ENCODE data around the gene ATP2B2. TPM values are rescaled to one million over a fixed set of nuclear protein-coding genes. Genes with fewer than 3 reads are reported as not detected.

Gene ATP2B2
- total RNA-seq, 2 experiments from 2014 or later, result 0.06 TPM; not detected in 1

- intact Hi-C loops (cut with micrococcal nuclease; ENCODE audit: unreplicated experiment), result no loop called here
- H3K79me2 ChIP-seq (ENCODE audit: insufficient read depth, low read depth, low read length), result no peaks in the 10 kb centered on the region
- H3K4me3 ChIP-seq (ENCODE audit: low read depth, low read length, poor library complexity, severe bottlenecking), result no peak overlapping the region
- TF ChIP-seq EZH2phosphoT487 (IDR thresholded peaks at IDR 0.05; ENCODE audit: borderline replicate concordance, low read depth, low read length), result no peak
- TF ChIP-seq CTCF (conservative IDR thresholded peaks at IDR 0.05; ENCODE audit: low read length), result no peak
- no peak for DNase-seq (ENCODE audit: low spot score)
- H3K36me3 ChIP-seq (ENCODE audit: insufficient read depth, low read length), result peaks cover 98% of the 10 kb centered on the region
- ChIA-PET POLR2A (no interaction called here), CTCF (ENCODE audit: unreplicated experiment) (no interaction called here)
- BruUV-seq (replicated peaks), result no TSS peak
- H3K4me1 ChIP-seq (ENCODE audit: insufficient read depth, low read length, poor library complexity, severe bottlenecking), result no peaks in the 10 kb centered on the region
- no peak overlapping the region for H3K27ac ChIP-seq (ENCODE audit: low read depth, low read length, poor library complexity, severe bottlenecking)
- H2AFZ ChIP-seq (ENCODE audit: low read length), result no peak overlapping the region
- H3K9me3 ChIP-seq (ENCODE audit: low read length), result no peaks in the 10 kb centered on the region
- H3K4me2 ChIP-seq (ENCODE audit: low read length), result no peak overlapping the region
- no peaks in the 10 kb centered on the region for H4K20me1 ChIP-seq (ENCODE audit: insufficient read depth, low read length)
- no peaks in the 10 kb centered on the region for H3K9me2 ChIP-seq (ENCODE audit: insufficient read depth, low read length)
These were observed 194.8 kb downstream of the ATP2B2 start for GRCh38 chr3:10310578-10310977.

- Histone ChIP-seq H3K4me3 (ENCODE audit: low read depth, low read length, poor library complexity, severe bottlenecking) (no peak overlapping the region), H3K9me3 (ENCODE audit: low read length) (no peaks in the 10 kb centered on the region), H4K20me1 (ENCODE audit: insufficient read depth, low read length) (no peaks in the 10 kb centered on the region), H3K4me2 (ENCODE audit: low read length) (no peak overlapping the region), H3K27ac (ENCODE audit: low read depth, low read length, poor library complexity, severe bottlenecking) (no peak overlapping the region), H3K9me2 (ENCODE audit: insufficient read depth, low read length) (no peaks in the 10 kb centered on the region), H2AFZ (ENCODE audit: low read length) (no peak overlapping the region), H3K4me1 (ENCODE audit: insufficient read depth, low read length, poor library complexity, severe bottlenecking) (no peaks in the 10 kb centered on the region), H3K36me3 (ENCODE audit: insufficient read depth, low read length) (peaks cover 100% of the 10 kb centered on the region), H3K79me2 (ENCODE audit: insufficient read depth, low read depth, low read length) (no peaks in the 10 kb centered on the region)
- TF ChIP-seq CTCF (conservative IDR thresholded peaks at IDR 0.05; ENCODE audit: low read length), result no peak
- TF ChIP-seq EZH2phosphoT487 (IDR thresholded peaks at IDR 0.05; ENCODE audit: borderline replicate concordance, low read depth, low read length), result no peak
- no peak for DNase-seq (ENCODE audit: low spot score)
- POLR2A ChIA-PET, result interaction anchor here (0.9 kb wide), 1 partner anchor 68 kb away, joined by 4 read pairs; no protein-coding TSS in a partner anchor
- intact Hi-C loops (cut with micrococcal nuclease; ENCODE audit: unreplicated experiment), result no loop called here
- CTCF ChIA-PET (ENCODE audit: unreplicated experiment), result no interaction called here
- BruUV-seq (replicated peaks), result no TSS peak
These were observed 195.7 kb downstream of the ATP2B2 start for GRCh38 chr3:10309736-10310135.

DNA sequence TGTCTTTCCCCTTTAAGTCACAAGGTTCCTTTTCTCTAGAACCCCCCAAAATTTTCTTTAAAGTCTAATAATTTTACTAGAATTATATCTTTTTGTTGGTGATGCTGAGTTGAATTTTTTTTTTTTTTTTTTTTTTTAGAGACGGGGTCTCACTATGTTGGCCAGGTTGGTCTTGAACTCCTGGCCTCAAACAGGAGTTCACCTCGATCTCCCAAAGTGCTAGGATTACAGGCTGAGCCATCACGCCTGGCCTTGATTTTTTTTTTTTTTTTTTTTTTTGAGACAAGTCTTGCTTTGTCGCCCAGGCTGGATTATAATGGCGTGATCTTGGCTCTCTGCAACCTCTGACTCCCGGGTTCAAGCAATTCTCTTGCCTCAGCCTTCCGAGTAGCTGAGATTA, 196.7 kb downstream of the ATP2B2 start:
- DNase-seq (ENCODE audit: low spot score), result no peak
- Histone ChIP-seq H3K9me2 (ENCODE audit: insufficient read depth, low read length) (no peaks in the 10 kb centered on the region), H4K20me1 (ENCODE audit: insufficient read depth, low read length) (no peaks in the 10 kb centered on the region), H3K9me3 (ENCODE audit: low read length) (no peaks in the 10 kb centered on the region), H3K36me3 (ENCODE audit: insufficient read depth, low read length) (peaks cover 100% of the 10 kb centered on the region), H3K4me3 (ENCODE audit: low read depth, low read length, poor library complexity, severe bottlenecking) (no peak overlapping the region), H2AFZ (ENCODE audit: low read length) (no peak overlapping the region), H3K4me1 (ENCODE audit: insufficient read depth, low read length, poor library complexity, severe bottlenecking) (no peaks in the 10 kb centered on the region), H3K4me2 (ENCODE audit: low read length) (no peak overlapping the region), H3K27ac (ENCODE audit: low read depth, low read length, poor library complexity, severe bottlenecking) (no peak overlapping the region), H3K79me2 (ENCODE audit: insufficient read depth, low read depth, low read length) (no peaks in the 10 kb centered on the region)
- ChIA-PET POLR2A (no interaction called here), CTCF (ENCODE audit: unreplicated experiment) (no interaction called here)
- intact Hi-C loops (cut with micrococcal nuclease; ENCODE audit: unreplicated experiment), result no loop called here
- TF ChIP-seq CTCF (conservative IDR thresholded peaks at IDR 0.05; ENCODE audit: low read length), result no peak
- TF ChIP-seq EZH2phosphoT487 (IDR thresholded peaks at IDR 0.05; ENCODE audit: borderline replicate concordance, low read depth, low read length), result no peak
- BruUV-seq (replicated peaks), result no TSS peak
